Placental epithelial cell (primary cell): Measurements from ENCODE around the gene OR4B1. TPM values are rescaled to one million over a fixed set of nuclear protein-coding genes. Genes with fewer than 3 reads are reported as not detected.

Source experiments
- total RNA-seq: library from RNA; depleted of rRNA; stranded (reverse); fragments of >200 nt; gene quantifications from 2 replicates; pipeline ENCODE4 v1.2.3, GENCODE V29; 2012

OR4B1 gene, protein sequence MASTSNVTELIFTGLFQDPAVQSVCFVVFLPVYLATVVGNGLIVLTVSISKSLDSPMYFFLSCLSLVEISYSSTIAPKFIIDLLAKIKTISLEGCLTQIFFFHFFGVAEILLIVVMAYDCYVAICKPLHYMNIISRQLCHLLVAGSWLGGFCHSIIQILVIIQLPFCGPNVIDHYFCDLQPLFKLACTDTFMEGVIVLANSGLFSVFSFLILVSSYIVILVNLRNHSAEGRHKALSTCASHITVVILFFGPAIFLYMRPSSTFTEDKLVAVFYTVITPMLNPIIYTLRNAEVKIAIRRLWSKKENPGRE
- not detected in 2 replicates for total RNA-seq

DNA sequence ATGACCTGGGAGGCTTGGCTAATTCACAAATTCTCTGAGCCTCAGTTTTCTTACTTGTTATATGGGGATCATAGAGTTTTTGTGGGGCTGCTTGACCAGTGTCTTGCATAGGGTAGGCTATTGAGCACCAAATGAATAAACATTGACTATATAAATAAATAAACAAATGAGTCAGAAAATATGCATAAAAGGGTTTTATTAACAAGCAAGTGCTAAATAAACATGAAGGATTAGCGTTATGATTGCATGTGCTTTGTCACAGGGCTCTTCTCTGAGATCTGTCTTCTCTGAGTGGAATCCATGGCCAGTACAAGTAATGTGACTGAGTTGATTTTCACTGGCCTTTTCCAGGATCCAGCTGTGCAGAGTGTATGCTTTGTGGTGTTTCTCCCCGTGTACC is at the start of gene OR4B1:
Gene OR4B1, plus strand, starts transcription at position 301 of the 400 bp plus-strand sequence. Its CDS starts 0 bp downstream, at position 301.

DNA sequence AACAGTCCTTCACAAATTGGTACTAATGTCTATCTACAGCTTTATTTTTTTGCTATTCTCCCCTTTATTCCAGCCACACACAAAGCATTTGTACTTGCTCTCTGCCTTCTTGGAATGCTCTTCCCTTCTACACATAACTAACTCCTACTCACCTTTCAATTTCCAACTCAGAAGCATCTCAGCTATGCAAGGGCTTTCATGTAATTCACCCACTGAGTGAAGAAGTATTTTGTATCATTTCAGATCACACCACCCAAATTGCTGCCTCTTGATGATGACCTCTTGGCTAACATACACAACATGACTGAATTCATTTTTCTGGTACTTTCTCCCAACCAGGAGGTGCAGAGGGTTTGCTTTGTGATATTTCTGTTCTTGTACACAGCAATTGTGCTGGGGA is 28.2 kb downstream of the OR4B1 start, which contains the start of gene OR4X2:
Gene OR4X2, plus strand, starts transcription at position 301 of the 400 bp plus-strand sequence. Its CDS starts 0 bp downstream, at position 301.

DNA sequence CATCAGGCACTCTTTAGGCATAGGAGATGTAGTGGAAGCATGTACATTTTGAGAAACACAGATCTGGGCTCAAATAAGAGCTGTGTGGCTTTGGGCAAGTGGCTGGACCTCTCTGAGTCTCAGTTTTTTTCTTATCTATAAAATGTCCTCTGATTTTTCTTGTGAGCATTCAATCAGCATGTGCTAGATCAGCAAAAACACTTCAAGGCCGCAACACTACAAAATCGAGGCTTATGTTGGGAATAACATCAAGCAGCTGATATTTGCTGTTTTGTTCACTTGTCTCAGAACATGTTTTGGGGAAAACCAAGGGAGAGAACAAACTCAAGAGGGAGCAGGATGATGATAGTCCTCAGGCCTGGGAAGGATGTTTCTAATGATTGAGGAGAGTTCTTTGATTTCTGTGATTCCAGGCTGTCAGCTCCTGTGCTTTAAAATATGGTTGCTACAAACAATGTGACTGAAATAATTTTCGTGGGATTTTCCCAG is 46.9 kb downstream of the OR4B1 start, which contains the start of gene OR4X1:
Gene OR4X1, plus strand, starts transcription at position 439 of the 489 bp plus-strand sequence. Its CDS starts 0 bp downstream, at position 439.

Other genes starting within 250 kb of the OR4B1 start
- 20.4 and 27.2 TPM in 2 replicates for gene PTPRJ, start 236.3 kb upstream of the OR4B1 start, total RNA-seq
- not detected in 2 replicates for gene OR4X2, start 28.3 kb downstream of the OR4B1 start, total RNA-seq
- gene OR4X1, start 47.1 kb downstream of the OR4B1 start, total RNA-seq, result not detected in 2 replicates
- gene OR4S1, start 89.4 kb downstream of the OR4B1 start, total RNA-seq, result not detected in 2 replicates
- not detected in 2 replicates for gene OR4C3, start 108.1 kb downstream of the OR4B1 start, total RNA-seq
- not detected in 2 replicates for gene OR4C5, start 149.7 kb downstream of the OR4B1 start, total RNA-seq